Ramos (cell line): ENCODE data around the gene UBE2D2.
"Not testable (repeated sequence)": the region's sequence is repeated elsewhere in the genome, so short reads cannot be mapped to it uniquely, and the experiment has no call there.

Experiments used
- in situ Hi-C: fragments of 300-500 bp; cut with MboI; formaldehyde crosslinking; loops from one replicate; pipeline ENCODE4 v1.14.3; 2022; ENCODE audit warnings: low sequenced_read_pairs; ENCODE audit not compliant: unreplicated experiment

UBE2D2 gene

GRCh38 chr5:139546593-139546992, 14.5 kb upstream of the UBE2D2 start:
- in situ Hi-C loops, result not testable (repeated sequence)

- in situ Hi-C loops, result no loop called here
These were observed 11.8 kb upstream of the UBE2D2 start for GRCh38 chr5:139549162-139549894.

GRCh38 chr5:139550051-139550872, 10.9 kb upstream of the UBE2D2 start:
- in situ Hi-C loops, result not testable (repeated sequence)

- in situ Hi-C loops, result no loop called here
These were observed 9.8 kb upstream of the UBE2D2 start for GRCh38 chr5:139551191-139551889.

- in situ Hi-C loops, result no loop called here
These were observed 8.1 kb upstream of the UBE2D2 start for GRCh38 chr5:139552893-139553575.

GRCh38 chr5:139554264-139554663, 6.9 kb upstream of the UBE2D2 start:
- in situ Hi-C loops, result no loop called here

GRCh38 chr5:139557811-139558210, 3.3 kb upstream of the UBE2D2 start:
- in situ Hi-C loops, result no loop called here

- in situ Hi-C loops, result no loop called here
These were observed 714 bp downstream of the UBE2D2 start for GRCh38 chr5:139561655-139562451.

GRCh38 chr5:139562847-139563246, 1.7 kb downstream of the UBE2D2 start:
- in situ Hi-C loops, result no loop called here

- in situ Hi-C loops, result no loop called here
These were observed 4.5 kb downstream of the UBE2D2 start for GRCh38 chr5:139565411-139566305.

- in situ Hi-C loops, result no loop called here
These were observed 5.5 kb downstream of the UBE2D2 start for GRCh38 chr5:139566611-139567010.

GRCh38 chr5:139569270-139569955, 8.3 kb downstream of the UBE2D2 start:
- in situ Hi-C loops, result no loop called here

- in situ Hi-C loops, result no loop called here
These were observed 10.4 kb downstream of the UBE2D2 start for GRCh38 chr5:139571543-139571942.

GRCh38 chr5:139571966-139572365, 10.8 kb downstream of the UBE2D2 start:
- in situ Hi-C loops, result no loop called here

- in situ Hi-C loops, result no loop called here
These were observed 13.6 kb downstream of the UBE2D2 start for GRCh38 chr5:139574641-139575312.

GRCh38 chr5:139575313-139575646, 14.1 kb downstream of the UBE2D2 start:
- in situ Hi-C loops, result no loop called here

GRCh38 chr5:139575751-139576150, 14.6 kb downstream of the UBE2D2 start:
- in situ Hi-C loops, result no loop called here
